Pancreas (tissue), 10 donors: ENCODE results near the gene UBB. TPM values are rescaled to one million over a fixed set of nuclear protein-coding genes. Genes with fewer than 3 reads are reported as not detected.

Experiments
- ATAC-seq, 4 donors: fragments of 200-7000 bp; cut with Tn5 transposase; one replicate each; pipeline versions ENCODE4 v1.8.0 to v1.9.1; 2020; ENCODE audit warnings: mild to moderate bottlenecking in 4 of 4, moderate library complexity in 4 of 4
- DNase-seq, 6 donors: peaks; one replicate each; pipeline ENCODE4 v3.0.0-alpha.2; 2020
- FAIRE-seq: peaks from 2 replicates; lab custom pipeline; 2012; peaks lifted over from hg19 to GRCh38; lab: Jason Lieb, UNC
- H3K27ac ChIP-seq, 4 donors: fragments of 200-600 bp; sonication (generic); 1 replicate in 3 of 4; 2 replicates in 1 of 4; pipeline versions ENCODE4 v1.5.0 to v1.8.0; 2020
- H3K27me3 ChIP-seq, 4 donors: fragments of 200-600 bp; one replicate each; pipeline ENCODE4 v1.8.0; 2021
- H3K36me3 ChIP-seq, 3 donors: fragments of 200-600 bp; sonication (generic) in 1 of 3; one replicate each; pipeline versions ENCODE4 v1.5.0 to v1.8.0; 2020 to 2021
- H3K4me1 ChIP-seq, 3 donors: fragments of 200-600 bp; one replicate each; pipeline ENCODE4 v1.8.0; 2021
- H3K4me3 ChIP-seq, 4 donors: fragments of 200-600 bp; sonication (generic) in 2 of 4; one replicate each; pipeline versions ENCODE4 v1.5.0 to v1.8.0; 2020 to 2021
- H3K9me3 ChIP-seq, 4 donors: fragments of 200-600 bp; one replicate each; pipeline ENCODE4 v1.8.0; 2021
- CTCF ChIP-seq, 4 donors: fragments of 200-600 bp; sonication (generic) in 3 of 4; IDR thresholded peaks; one replicate each; pipeline versions ENCODE4 v1.5.0 to v1.8.0; 2021; ENCODE audit warnings: antibody characterized with exemption in 4 of 4
- WGBS, 2 donors: extraction: QIAGEN DNeasy Blood & Tissue Kit; methylation state at CpG; one replicate each; pipeline ENCODE4 v1.1.7; 2013; 5-methylcytosine and 5-hydroxymethylcytosine counted together
- intact Hi-C, 3 donors: fragments of 100-400 bp; cut with DNase I; formaldehyde crosslinking; loops; one replicate each; pipeline versions ENCODE4 v1.11.1 to v1.14.2; 2022
- polyA plus RNA-seq, 2 donors: library from polyadenylated mRNA; stranded (reverse); fragments of 200-250 nt; gene quantifications; one replicate each; pipeline ENCODE4 v1.2.3, GENCODE V29; 2013
- total RNA-seq, 6 donors: library from RNA; stranded (reverse); fragmentation: NEBNext Ultra II Directional in 4 of 6; extraction: Animal tissue kit (Norgen Biotek cat#: 25700) in 4 of 6; gene quantifications; one replicate each; pipeline versions ENCODE4 v1.2.1 to v1.2.4, GENCODE V29; 2021 to 2023
- donor health status: healthy with polysubstance abuse.
- donor health status: DM: no; HTN: no; CAD: no; lungs with moderate emphysema.
- donor health status: DM: no; HTN: no; CAD: no.
- donor health status: control.
- donor health status: control.
- donor health status: Bipolar disorder and iron deficiency.
- donor health status: DM: yes; HTN: yes; CAD: no.
- donor health status: DM: no; HTN: no; CAD: no.
- donor health status: DM: no; HTN: no; CAD: no.
- donor health status: DM: yes; HTN: yes; CAD: no.

UBB gene
- total and polyA plus RNA-seq, 8 donors, result 321 to 972 (median 684) TPM

- Histone ChIP-seq H3K4me1 (no peaks in the 10 kb centered on the region), H3K9me3 (no peaks in the 10 kb centered on the region), H3K27ac (no peak overlapping the region), H3K36me3 (no peaks in the 10 kb centered on the region), H3K4me3 (no peak overlapping the region), H3K27me3 (no peaks in the 10 kb centered on the region)
- WGBS, 2 donors, result 96 to 100% methylated on average over 3 of the region's 3 CpGs
- no peak for DNase-seq
- no peak for TF ChIP-seq CTCF (IDR thresholded peaks at IDR 0.05)
- FAIRE-seq, result no peak
- intact Hi-C loops, result no loop called here
- ATAC-seq, result no peak
Observed at GRCh38 chr17:16343569-16343968, 37.3 kb upstream of the UBB start.

GRCh38 chr17:16345565-16345964 lies 35.3 kb upstream of the UBB start:
- no peak for TF ChIP-seq CTCF (IDR thresholded peaks at IDR 0.05)
- FAIRE-seq, result no peak
- no peak overlapping the region for H3K4me3 ChIP-seq
- 74 to 78% methylated on average over 5 of the region's 5 CpGs for whole genome bisulfite sequencing, 2 donors
- H3K4me1 ChIP-seq, result no peaks in the 10 kb centered on the region
- H3K27ac ChIP-seq, result no peak overlapping the region
- H3K9me3 ChIP-seq, result no peaks in the 10 kb centered on the region
- intact Hi-C loops, result no loop called here
- H3K36me3 ChIP-seq, result no peaks in the 10 kb centered on the region
- DNase-seq, result no peak
- no peaks in the 10 kb centered on the region for H3K27me3 ChIP-seq
- no peak for ATAC-seq

DNA sequence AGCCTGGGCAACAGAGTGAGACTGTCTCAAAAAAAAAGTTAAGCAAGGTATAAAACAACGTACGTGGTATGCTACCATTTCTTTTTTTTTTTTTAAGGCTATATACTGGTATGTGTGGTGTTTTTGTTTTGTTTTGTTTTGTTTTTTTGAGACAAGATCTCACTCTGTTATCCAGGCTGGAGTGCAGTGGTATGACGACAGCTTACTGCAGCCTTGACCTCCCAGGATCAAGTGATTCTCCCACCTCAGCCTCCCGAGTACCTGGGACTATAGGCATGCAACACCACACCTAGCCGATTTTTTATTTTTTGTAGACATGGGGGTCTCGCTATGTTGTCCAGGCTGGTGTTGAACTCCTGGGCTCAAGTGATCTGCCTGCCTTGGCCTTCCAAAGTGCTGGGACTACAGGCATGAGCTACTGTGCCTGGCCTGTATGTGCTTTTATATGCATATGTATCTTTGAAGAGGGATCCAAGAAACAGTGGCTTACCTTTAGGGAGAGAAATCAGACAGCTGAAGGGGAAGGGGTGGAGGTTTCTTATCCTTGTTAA lies 34.1 kb upstream of the UBB start:
- no peak overlapping the region for H3K27ac ChIP-seq
- no peak overlapping the region for H3K4me3 ChIP-seq
- peaks cover 0 to 2% (median 0%) of the 10 kb centered on the region in 3 donors for H3K4me1 ChIP-seq
- no peak for DNase-seq
- WGBS, 2 donors, result 93 to 95% methylated on average over 6 of the region's 6 CpGs
- H3K36me3 ChIP-seq, result no peaks in the 10 kb centered on the region
- no peak for ATAC-seq
- TF ChIP-seq CTCF (IDR thresholded peaks at IDR 0.05), result no peak
- no peak for FAIRE-seq
- no peaks in the 10 kb centered on the region for H3K9me3 ChIP-seq
- H3K27me3 ChIP-seq, result no peaks in the 10 kb centered on the region
- intact Hi-C loops, result no loop called here

DNA sequence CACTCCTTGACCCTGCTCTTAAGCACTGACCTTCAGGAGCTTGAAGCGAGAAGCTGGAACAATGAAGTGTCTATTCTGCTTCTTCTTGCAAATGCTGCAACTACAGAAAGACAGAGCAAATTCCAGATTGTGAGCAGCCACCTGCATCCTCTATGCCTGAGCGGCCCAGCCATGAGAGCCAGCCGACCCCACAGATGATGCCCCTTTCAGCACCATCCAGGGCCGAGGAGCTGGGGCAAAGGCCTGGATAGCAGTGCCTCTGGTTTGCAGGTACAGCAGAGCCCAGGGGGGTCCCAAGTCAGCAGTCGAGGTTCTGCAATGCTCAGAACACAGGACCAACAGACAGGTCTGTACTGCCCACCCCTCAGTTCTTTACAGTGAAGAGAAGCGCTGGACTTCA lies 32.3 kb upstream of the UBB start:
- FAIRE-seq (no peak), DNase-seq (no peak), ATAC-seq (no peak)
- intact Hi-C loops, result no loop called here
- Histone ChIP-seq H3K27ac (no peak overlapping the region), H3K36me3 (no peaks in the 10 kb centered on the region), H3K4me3 (no peak overlapping the region), H3K9me3 (no peaks in the 10 kb centered on the region), H3K27me3 (no peaks in the 10 kb centered on the region), H3K4me1 (peaks cover 0 to 6% (median 0%) of the 10 kb centered on the region in 3 donors)
- whole genome bisulfite sequencing, 2 donors, result 86 to 95% methylated on average over 6 of the region's 6 CpGs
- TF ChIP-seq CTCF (IDR thresholded peaks at IDR 0.05), result no peak

DNA sequence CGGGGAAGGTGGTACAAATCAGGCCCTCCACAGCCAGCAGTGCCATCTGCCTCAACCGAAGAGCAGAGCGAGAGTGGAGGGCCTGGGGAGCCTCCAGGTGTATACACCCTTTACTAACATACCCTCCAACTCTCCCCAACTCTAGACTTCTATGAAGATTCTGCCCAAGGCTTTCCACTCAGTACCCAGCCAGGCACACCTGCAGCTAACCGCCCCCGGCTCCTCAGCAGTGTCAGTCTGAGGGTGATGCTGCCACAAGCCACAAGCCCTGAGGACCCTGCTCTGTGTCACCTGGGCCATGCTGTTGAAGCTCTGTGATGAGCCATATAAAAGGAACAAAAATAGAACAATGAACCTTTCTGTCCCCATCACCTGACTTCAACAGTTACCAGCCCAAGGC lies 31.5 kb upstream of the UBB start:
- DNase-seq (no peak), FAIRE-seq (no peak), ATAC-seq (no peak)
- H3K9me3 ChIP-seq, result no peaks in the 10 kb centered on the region
- no peak for TF ChIP-seq CTCF (IDR thresholded peaks at IDR 0.05)
- intact Hi-C loops, result no loop called here
- H3K27ac ChIP-seq, result no peak overlapping the region
- peaks cover 0 to 6% (median 0%) of the 10 kb centered on the region in 3 donors for H3K4me1 ChIP-seq
- no peaks in the 10 kb centered on the region for H3K27me3 ChIP-seq
- no peaks in the 10 kb centered on the region for H3K36me3 ChIP-seq
- WGBS, 2 donors, result 95 to 98% methylated on average over 5 of the region's 5 CpGs
- no peak overlapping the region for H3K4me3 ChIP-seq
